ENCODE data around the gene CD300LG.

DNA sequence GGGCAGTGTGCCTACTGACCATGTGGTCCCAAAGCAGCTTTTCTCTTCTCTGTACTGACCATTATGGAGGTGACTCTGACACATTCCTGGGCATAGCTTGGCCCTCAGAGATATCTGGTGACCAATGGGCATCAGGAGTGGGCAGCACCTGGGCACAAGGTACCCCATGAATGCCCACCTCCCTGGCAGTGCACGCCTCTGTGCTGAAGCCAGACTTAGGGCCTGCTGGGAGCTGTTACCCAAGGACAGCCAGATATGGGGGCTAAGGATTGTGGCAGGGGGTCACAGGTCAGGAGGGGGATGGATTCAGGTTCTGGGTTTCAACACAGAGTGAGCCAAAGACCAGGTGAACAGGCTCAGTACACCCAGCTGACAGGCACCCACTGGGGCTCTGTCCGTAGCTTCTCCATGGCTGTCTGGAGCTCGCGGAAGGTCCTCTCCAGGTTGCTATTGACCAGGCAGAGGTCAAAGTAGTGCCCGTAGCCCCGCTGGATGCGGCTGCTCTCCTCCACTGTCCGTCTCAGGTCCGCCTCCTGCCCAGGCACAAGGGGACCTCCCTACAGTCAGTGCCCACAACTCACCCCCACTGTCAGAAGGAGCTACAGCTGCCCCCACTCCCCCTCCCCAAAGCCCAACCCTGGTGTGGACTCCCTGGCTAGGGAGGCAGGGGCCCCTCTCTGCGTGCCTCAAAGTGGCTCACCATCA is 30.6 kb downstream of the CD300LG start:
- TF ChIP-seq CSDC2 (CRISPR knock-in tag; IDR thresholded peaks at IDR 0.05), result no peak
- TF ChIP-seq ARNTL (CRISPR knock-in tag; IDR thresholded peaks at IDR 0.05; ENCODE audit: borderline replicate concordance, low read depth), result no peak
- no peak for TF ChIP-seq ZNF565 (CRISPR knock-in tag; conservative IDR thresholded peaks at IDR 0.05; ENCODE audit: low read depth)
- TF ChIP-seq, protein P1, sequence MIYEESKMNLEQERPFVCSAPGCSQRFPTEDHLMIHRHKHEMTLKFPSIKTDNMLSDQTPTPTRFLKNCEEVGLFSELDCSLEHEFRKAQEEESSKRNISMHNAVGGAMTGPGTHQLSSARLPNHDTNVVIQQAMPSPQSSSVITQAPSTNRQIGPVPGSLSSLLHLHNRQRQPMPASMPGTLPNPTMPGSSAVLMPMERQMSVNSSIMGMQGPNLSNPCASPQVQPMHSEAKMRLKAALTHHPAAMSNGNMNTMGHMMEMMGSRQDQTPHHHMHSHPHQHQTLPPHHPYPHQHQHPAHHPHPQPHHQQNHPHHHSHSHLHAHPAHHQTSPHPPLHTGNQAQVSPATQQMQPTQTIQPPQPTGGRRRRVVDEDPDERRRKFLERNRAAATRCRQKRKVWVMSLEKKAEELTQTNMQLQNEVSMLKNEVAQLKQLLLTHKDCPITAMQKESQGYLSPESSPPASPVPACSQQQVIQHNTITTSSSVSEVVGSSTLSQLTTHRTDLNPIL (CRISPR knock-in tag; IDR thresholded peaks at IDR 0.05; ENCODE audit: low read depth), result no peak
- no peak for TF ChIP-seq TCF4 (CRISPR knock-in tag; IDR thresholded peaks at IDR 0.05; ENCODE audit: borderline replicate concordance)
- TF ChIP-seq, protein P2, sequence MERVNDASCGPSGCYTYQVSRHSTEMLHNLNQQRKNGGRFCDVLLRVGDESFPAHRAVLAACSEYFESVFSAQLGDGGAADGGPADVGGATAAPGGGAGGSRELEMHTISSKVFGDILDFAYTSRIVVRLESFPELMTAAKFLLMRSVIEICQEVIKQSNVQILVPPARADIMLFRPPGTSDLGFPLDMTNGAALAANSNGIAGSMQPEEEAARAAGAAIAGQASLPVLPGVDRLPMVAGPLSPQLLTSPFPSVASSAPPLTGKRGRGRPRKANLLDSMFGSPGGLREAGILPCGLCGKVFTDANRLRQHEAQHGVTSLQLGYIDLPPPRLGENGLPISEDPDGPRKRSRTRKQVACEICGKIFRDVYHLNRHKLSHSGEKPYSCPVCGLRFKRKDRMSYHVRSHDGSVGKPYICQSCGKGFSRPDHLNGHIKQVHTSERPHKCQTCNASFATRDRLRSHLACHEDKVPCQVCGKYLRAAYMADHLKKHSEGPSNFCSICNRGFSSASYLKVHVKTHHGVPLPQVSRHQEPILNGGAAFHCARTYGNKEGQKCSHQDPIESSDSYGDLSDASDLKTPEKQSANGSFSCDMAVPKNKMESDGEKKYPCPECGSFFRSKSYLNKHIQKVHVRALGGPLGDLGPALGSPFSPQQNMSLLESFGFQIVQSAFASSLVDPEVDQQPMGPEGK (CRISPR knock-in tag; IDR thresholded peaks at IDR 0.05; ENCODE audit: borderline replicate concordance), result no peak
- TF ChIP-seq ESRRG (CRISPR knock-in tag; IDR thresholded peaks at IDR 0.05), result no peak
- TF ChIP-seq ZFP3 (CRISPR knock-in tag; IDR thresholded peaks at IDR 0.05), result no peak
- no peak for TF ChIP-seq ZFP30 (CRISPR knock-in tag; IDR thresholded peaks at IDR 0.05)
- TF ChIP-seq ISL1 (CRISPR knock-in tag; IDR thresholded peaks at IDR 0.05), result no peak
- no peak for TF ChIP-seq BACH2 (CRISPR knock-in tag; IDR thresholded peaks at IDR 0.05; ENCODE audit: borderline replicate concordance)
- TF ChIP-seq SNAI2 (CRISPR knock-in tag; IDR thresholded peaks at IDR 0.05), result no peak
- TF ChIP-seq, protein P3, sequence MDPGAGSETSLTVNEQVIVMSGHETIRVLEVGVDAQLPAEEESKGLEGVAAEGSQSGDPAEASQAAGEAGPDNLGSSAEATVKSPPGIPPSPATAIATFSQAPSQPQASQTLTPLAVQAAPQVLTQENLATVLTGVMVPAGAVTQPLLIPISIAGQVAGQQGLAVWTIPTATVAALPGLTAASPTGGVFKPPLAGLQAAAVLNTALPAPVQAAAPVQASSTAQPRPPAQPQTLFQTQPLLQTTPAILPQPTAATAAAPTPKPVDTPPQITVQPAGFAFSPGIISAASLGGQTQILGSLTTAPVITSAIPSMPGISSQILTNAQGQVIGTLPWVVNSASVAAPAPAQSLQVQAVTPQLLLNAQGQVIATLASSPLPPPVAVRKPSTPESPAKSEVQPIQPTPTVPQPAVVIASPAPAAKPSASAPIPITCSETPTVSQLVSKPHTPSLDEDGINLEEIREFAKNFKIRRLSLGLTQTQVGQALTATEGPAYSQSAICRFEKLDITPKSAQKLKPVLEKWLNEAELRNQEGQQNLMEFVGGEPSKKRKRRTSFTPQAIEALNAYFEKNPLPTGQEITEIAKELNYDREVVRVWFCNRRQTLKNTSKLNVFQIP (CRISPR knock-in tag; IDR thresholded peaks at IDR 0.05; ENCODE audit: borderline replicate concordance, low read depth), result no peak
- TF ChIP-seq ZNF70 (CRISPR knock-in tag; IDR thresholded peaks at IDR 0.05), result no peak

All from SK-N-SH treated with all-trans-retinoic acid at 6 μM for 48 hours (cell line).